Lung (tissue), 12 donors: ENCODE results near the gene OR5I1. TPM values are rescaled to one million over a fixed set of nuclear protein-coding genes. Genes with fewer than 3 reads are reported as not detected.

Experiments used
- ATAC-seq: fragments of 200-7000 bp; cut with Tn5 transposase; one replicate; pipeline ENCODE4 v1.9.1; 2020; ENCODE audit warnings: moderate number of reproducible peaks; ENCODE audit not compliant: insufficient read depth, low FRiP score
- DNase-seq, 3 donors: peaks; one replicate each; pipeline ENCODE4 v3.0.0-alpha.2; 2013 to 2017
- H3K27ac ChIP-seq, 2 donors: one replicate each; pipeline ENCODE4 v1.5.1; 2013; ENCODE audit warnings: mild to moderate bottlenecking in 2 of 2, moderate library complexity in 2 of 2, control low read depth in 1 of 2, inconsistent platforms in 1 of 2, low read depth in 1 of 2, low read length in 1 of 2
- H3K27me3 ChIP-seq, 3 donors: one replicate each; pipeline ENCODE4 v1.5.1; 2013; ENCODE audit warnings: low read length in 2 of 3; ENCODE audit not compliant: control insufficient read depth in 3 of 3, insufficient read depth in 3 of 3
- H3K36me3 ChIP-seq, 4 donors: one replicate each; pipeline ENCODE4 v1.5.1; 2013; ENCODE audit warnings: low read length in 4 of 4, mild to moderate bottlenecking in 1 of 4, moderate library complexity in 1 of 4; ENCODE audit not compliant: control insufficient read depth in 4 of 4, insufficient read depth in 4 of 4
- H3K4me1 ChIP-seq, 5 donors: one replicate each; pipeline ENCODE4 v1.5.1; 2013; ENCODE audit warnings: low read length in 5 of 5, mild to moderate bottlenecking in 2 of 5, moderate library complexity in 1 of 5; ENCODE audit not compliant: control insufficient read depth in 5 of 5, insufficient read depth in 5 of 5
- H3K4me3 ChIP-seq: one replicate; pipeline ENCODE4 v1.5.1; 2013; ENCODE audit warnings: mild to moderate bottlenecking, control low read depth, moderate library complexity
- H3K9ac ChIP-seq, 2 donors: one replicate each; pipeline ENCODE4 v1.5.1; 2013; ENCODE audit warnings: low read length in 2 of 2, control low read depth in 1 of 2; ENCODE audit not compliant: insufficient read depth in 1 of 2
- H3K9me3 ChIP-seq, 4 donors: one replicate each; pipeline ENCODE4 v1.5.1; 2013; ENCODE audit warnings: low read length in 3 of 4, mild to moderate bottlenecking in 1 of 4, moderate library complexity in 1 of 4; ENCODE audit not compliant: control insufficient read depth in 4 of 4, insufficient read depth in 3 of 4
- CTCF ChIP-seq: IDR thresholded peaks from 2 replicates; pipeline ENCODE4 v1.5.1; 2012; ENCODE audit warnings: mild to moderate bottlenecking; ENCODE audit errors: control extremely low read depth, extremely low read depth
- WGBS, 2 donors: extraction: QIAGEN DNeasy Blood & Tissue Kit; methylation state at CpG; one replicate each; pipeline ENCODE4 v1.1.7; 2013; 5-methylcytosine and 5-hydroxymethylcytosine counted together
- polyA plus RNA-seq, 2 donors: library from polyadenylated mRNA; stranded (reverse); fragments of 200-250 nt; gene quantifications; one replicate each; pipeline ENCODE4 v1.2.1, GENCODE V29; 2013
- total RNA-seq, 2 donors: library from RNA; depleted of rRNA in 1 of 2; stranded (reverse); fragments of >200 nt in 1 of 2; gene quantifications; one replicate each; pipeline ENCODE4 v1.2.1, GENCODE V29; 2014 to 2021
- donor health status: control.
- donor health status: control.
- donor health status: Bipolar disorder and iron deficiency.
- donor health status: healthy.
- donor health status: DM: yes; HTN: yes; CAD: no.

Gene OR5I1
- total and polyA plus RNA-seq, 4 donors = not detected

- TF ChIP-seq CTCF = no peak
- no peaks in the 10 kb centered on the region for H3K9me3 ChIP-seq
- no peaks in the 10 kb centered on the region for H3K4me1 ChIP-seq
- ATAC-seq (no peak), DNase-seq (no peak)
- H3K27me3 ChIP-seq = no peaks in the 10 kb centered on the region
- H3K4me3 ChIP-seq = no peak overlapping the region
- WGBS, 2 donors = 73 to 84% methylated on average over 2 of the region's 2 CpGs
- H3K27ac ChIP-seq = no peak overlapping the region
- no peak overlapping the region for H3K9ac ChIP-seq
- H3K36me3 ChIP-seq = no peaks in the 10 kb centered on the region
Measured at GRCh38 chr11:55966391-55966790, 30.2 kb upstream of the OR5I1 start.

GRCh38 chr11:55956521-55956920 lies 20.3 kb upstream of the OR5I1 start:
- ATAC-seq (no peak), DNase-seq (peak; percentile 10 to 39 (median 37))
- Histone ChIP-seq H3K36me3 (no peaks in the 10 kb centered on the region), H3K9ac (no peak overlapping the region), H3K27ac (no peak overlapping the region), H3K27me3 (no peaks in the 10 kb centered on the region), H3K9me3 (peaks cover 0 to 3% (median 0%) of the 10 kb centered on the region in 4 donors), H3K4me1 (no peaks in the 10 kb centered on the region), H3K4me3 (no peak overlapping the region)
- WGBS, 2 donors = 55 to 71% methylated on average over 4 of the region's 4 CpGs
- TF ChIP-seq CTCF = no peak

GRCh38 chr11:55949330-55949729 lies 13.1 kb upstream of the OR5I1 start:
- no peak for ATAC-seq
- no peak overlapping the region for H3K27ac ChIP-seq
- H3K4me3 ChIP-seq = no peak overlapping the region
- no peaks in the 10 kb centered on the region for H3K27me3 ChIP-seq
- 67% methylated on average over 4 of the region's 4 CpGs for whole genome bisulfite sequencing, 2 donors
- no peaks in the 10 kb centered on the region for H3K4me1 ChIP-seq
- H3K9ac ChIP-seq = no peak overlapping the region
- H3K36me3 ChIP-seq = no peaks in the 10 kb centered on the region
- peaks cover 0 to 6% (median 2%) of the 10 kb centered on the region in 4 donors for H3K9me3 ChIP-seq
- DNase-seq = no peak
- TF ChIP-seq CTCF = no peak

- Histone ChIP-seq H3K27ac (no peak overlapping the region), H3K9me3 (no peaks in the 10 kb centered on the region), H3K4me3 (no peak overlapping the region), H3K4me1 (no peaks in the 10 kb centered on the region), H3K27me3 (no peaks in the 10 kb centered on the region), H3K36me3 (no peaks in the 10 kb centered on the region), H3K9ac (no peak overlapping the region)
- ATAC-seq = no peak
- peak in 2 of 3 donors; percentile 9 to 46 for DNase-seq
- TF ChIP-seq CTCF = no peak
- 3 to 6% methylated on average over 3 of the region's 3 CpGs for WGBS, 2 donors
Measured at GRCh38 chr11:55942785-55943392, 6.7 kb upstream of the OR5I1 start.
